Fibroblast of lung (primary cell): ENCODE results near the gene PKHD1. TPM values are rescaled to one million over a fixed set of nuclear protein-coding genes. Genes with fewer than 3 reads are reported as not detected.

Experiments
- DNase-seq, 2 donors: peaks; one replicate each; pipeline versions ENCODE4 v3.0.0 to v3.0.0-alpha.2; 2010; ENCODE audit warnings: low read depth in 2 of 2
- H2AFZ ChIP-seq: 2 replicates; pipeline ENCODE4 v1.5.1; 2012; ENCODE audit warnings: low read length, control low read depth, inconsistent platforms
- H3K27ac ChIP-seq: 2 replicates; pipeline ENCODE4 v1.5.1; 2011; ENCODE audit warnings: low read length, control low read depth; ENCODE audit not compliant: insufficient read depth
- H3K27me3 ChIP-seq: 2 replicates; pipeline ENCODE4 v1.5.1; 2011; ENCODE audit warnings: mild to moderate bottlenecking, low read length; ENCODE audit not compliant: control insufficient read depth, insufficient read depth
- H3K36me3 ChIP-seq: 2 replicates; pipeline ENCODE4 v1.5.1; 2011; ENCODE audit warnings: low read length; ENCODE audit not compliant: control insufficient read depth, insufficient read depth
- H3K4me1 ChIP-seq: 2 replicates; pipeline ENCODE4 v1.5.1; 2011; ENCODE audit warnings: low read length; ENCODE audit not compliant: control insufficient read depth, insufficient read depth; ENCODE audit errors: extremely low read depth
- H3K4me2 ChIP-seq: 2 replicates; pipeline ENCODE4 v1.5.1; 2011; ENCODE audit warnings: low read length, control low read depth; ENCODE audit not compliant: insufficient read depth; ENCODE audit errors: extremely low read depth
- H3K4me3 ChIP-seq, 4 experiments: fragments of 200-600 bp in 1 of 4; sonication (generic) in 1 of 4; replicated peaks in 1 of 4; 2 replicates each; pipeline ENCODE4 v1.5.1; 2011 to 2016; ENCODE audit warnings: low read length in 4 of 4, low read depth in 3 of 4, mild to moderate bottlenecking in 3 of 4, control low read depth in 2 of 4, inconsistent platforms in 1 of 4, mixed read lengths in 1 of 4; ENCODE audit not compliant: insufficient read depth in 1 of 4; ENCODE audit errors: control extremely low read depth in 1 of 4
- H3K79me2 ChIP-seq: 2 replicates; pipeline ENCODE4 v1.5.1; 2012; ENCODE audit warnings: mild to moderate bottlenecking, low read length, inconsistent platforms; ENCODE audit not compliant: control insufficient read depth, insufficient read depth
- H3K9ac ChIP-seq: 2 replicates; pipeline ENCODE4 v1.5.1; 2011; ENCODE audit warnings: mild to moderate bottlenecking, low read length, control low read depth; ENCODE audit not compliant: insufficient read depth
- H3K9me3 ChIP-seq: 2 replicates; pipeline ENCODE4 v1.5.1; 2012; ENCODE audit warnings: low read depth, low read length; ENCODE audit not compliant: control insufficient read depth, insufficient read depth
- H4K20me1 ChIP-seq: 2 replicates; pipeline ENCODE4 v1.5.1; 2011; ENCODE audit warnings: low read length; ENCODE audit not compliant: control insufficient read depth, insufficient read depth; ENCODE audit errors: extremely low read depth
- EZH2 ChIP-seq: IDR thresholded peaks from 2 replicates; pipeline ENCODE4 v1.5.1; 2012; ENCODE audit warnings: low read length, control low read depth, mild to moderate bottlenecking; ENCODE audit errors: missing control alignments
- polyA plus RNA-seq, 2 donors: library from polyadenylated mRNA; depleted of rRNA in 1 of 2; stranded (reverse) in 1 of 2; unstranded in 1 of 2; fragments of >200 nt; gene quantifications; 2 replicates each; pipeline ENCODE4 v1.2.1, GENCODE V29; 2011 to 2012; ENCODE audit warnings: missing spikeins in 1 of 2
- total RNA-seq: library from RNA; depleted of rRNA; stranded (reverse); fragments of >200 nt; gene quantifications from 2 replicates; pipeline ENCODE4 v1.2.1, GENCODE V29; 2014
- TF ChIP-seq, protein P1 (sequence below), 2 donors: IDR thresholded peaks in 1 of 2; conservative IDR thresholded peaks in 1 of 2; 1 replicate in 1 of 2; 2 replicates in 1 of 2; pipeline ENCODE4 v1.5.1; 2011 to 2012; ENCODE audit warnings: low read length in 2 of 2, control low read depth in 1 of 2, inconsistent platforms in 1 of 2, low read depth in 1 of 2, mild to moderate bottlenecking in 1 of 2

The PKHD1 gene
- total and polyA plus RNA-seq, 2 donors (not counting 1 experiment from before 2014, with no cell fraction given) = not detected

- DNase-seq = no peak
- H3K79me2 ChIP-seq = no peaks in the 10 kb centered on the region
- no peak overlapping the region for H3K27ac ChIP-seq
- no peak overlapping the region for H3K4me3 ChIP-seq
- no peaks in the 10 kb centered on the region for H3K36me3 ChIP-seq
- no peaks in the 10 kb centered on the region for H3K9me3 ChIP-seq
- H3K4me1 ChIP-seq = no peaks in the 10 kb centered on the region
- H3K4me2 ChIP-seq = no peak overlapping the region
- H4K20me1 ChIP-seq = no peaks in the 10 kb centered on the region
- H3K9ac ChIP-seq = no peak overlapping the region
- H2AFZ ChIP-seq = no peak overlapping the region
- no peak for TF ChIP-seq EZH2
- TF ChIP-seq, protein P1, sequence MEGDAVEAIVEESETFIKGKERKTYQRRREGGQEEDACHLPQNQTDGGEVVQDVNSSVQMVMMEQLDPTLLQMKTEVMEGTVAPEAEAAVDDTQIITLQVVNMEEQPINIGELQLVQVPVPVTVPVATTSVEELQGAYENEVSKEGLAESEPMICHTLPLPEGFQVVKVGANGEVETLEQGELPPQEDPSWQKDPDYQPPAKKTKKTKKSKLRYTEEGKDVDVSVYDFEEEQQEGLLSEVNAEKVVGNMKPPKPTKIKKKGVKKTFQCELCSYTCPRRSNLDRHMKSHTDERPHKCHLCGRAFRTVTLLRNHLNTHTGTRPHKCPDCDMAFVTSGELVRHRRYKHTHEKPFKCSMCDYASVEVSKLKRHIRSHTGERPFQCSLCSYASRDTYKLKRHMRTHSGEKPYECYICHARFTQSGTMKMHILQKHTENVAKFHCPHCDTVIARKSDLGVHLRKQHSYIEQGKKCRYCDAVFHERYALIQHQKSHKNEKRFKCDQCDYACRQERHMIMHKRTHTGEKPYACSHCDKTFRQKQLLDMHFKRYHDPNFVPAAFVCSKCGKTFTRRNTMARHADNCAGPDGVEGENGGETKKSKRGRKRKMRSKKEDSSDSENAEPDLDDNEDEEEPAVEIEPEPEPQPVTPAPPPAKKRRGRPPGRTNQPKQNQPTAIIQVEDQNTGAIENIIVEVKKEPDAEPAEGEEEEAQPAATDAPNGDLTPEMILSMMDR (conservative IDR thresholded peaks at IDR 0.05 in 1 of 2, IDR thresholded peaks at IDR 0.05 in 1 of 2; ENCODE audit: low read depth in 1 of 2, low read length in 2 of 2) = no peak
- no peaks in the 10 kb centered on the region for H3K27me3 ChIP-seq
Measured at GRCh38 chr6:52012582-52012981, 74.8 kb downstream of the PKHD1 start.

- TF ChIP-seq, protein P1 (conservative IDR thresholded peaks at IDR 0.05 in 1 of 2, IDR thresholded peaks at IDR 0.05 in 1 of 2; ENCODE audit: low read depth in 1 of 2, low read length in 2 of 2) = no peak
- no peak for TF ChIP-seq EZH2
- Histone ChIP-seq H3K79me2 (no peaks in the 10 kb centered on the region), H3K4me1 (no peaks in the 10 kb centered on the region), H3K4me3 (no peak overlapping the region), H3K9ac (no peak overlapping the region), H3K27ac (no peak overlapping the region), H4K20me1 (no peaks in the 10 kb centered on the region), H2AFZ (no peak overlapping the region), H3K36me3 (no peaks in the 10 kb centered on the region), H3K9me3 (no peaks in the 10 kb centered on the region), H3K4me2 (no peak overlapping the region), H3K27me3 (no peaks in the 10 kb centered on the region)
- no peak for DNase-seq
Measured at GRCh38 chr6:52010806-52011205, 76.6 kb downstream of the PKHD1 start.

- H2AFZ ChIP-seq = no peak overlapping the region
- no peaks in the 10 kb centered on the region for H3K36me3 ChIP-seq
- H3K9me3 ChIP-seq = no peaks in the 10 kb centered on the region
- DNase-seq = no peak
- no peaks in the 10 kb centered on the region for H3K27me3 ChIP-seq
- no peak overlapping the region for H3K4me2 ChIP-seq
- no peak overlapping the region for H3K4me3 ChIP-seq
- H3K27ac ChIP-seq = no peak overlapping the region
- TF ChIP-seq, protein P1 (conservative IDR thresholded peaks at IDR 0.05 in 1 of 2, IDR thresholded peaks at IDR 0.05 in 1 of 2; ENCODE audit: low read depth in 1 of 2, low read length in 2 of 2) = no peak
- no peak for TF ChIP-seq EZH2
- no peaks in the 10 kb centered on the region for H3K79me2 ChIP-seq
- H4K20me1 ChIP-seq = no peaks in the 10 kb centered on the region
- no peaks in the 10 kb centered on the region for H3K4me1 ChIP-seq
- no peak overlapping the region for H3K9ac ChIP-seq
Measured at GRCh38 chr6:52010145-52010544, 77.3 kb downstream of the PKHD1 start.
